Fibroblast of lung (primary cell): ENCODE results near the gene ITM2C. TPM values are rescaled to one million over a fixed set of nuclear protein-coding genes. Genes with fewer than 3 reads are reported as not detected.

ENCODE experiments used
- DNase-seq, 2 donors: peaks; one replicate each; pipeline versions ENCODE4 v3.0.0 to v3.0.0-alpha.2; 2010; ENCODE audit warnings: low read depth in 2 of 2
- H2AFZ ChIP-seq: 2 replicates; pipeline ENCODE4 v1.5.1; 2012; ENCODE audit warnings: low read length, control low read depth, inconsistent platforms
- H3K27ac ChIP-seq: 2 replicates; pipeline ENCODE4 v1.5.1; 2011; ENCODE audit warnings: low read length, control low read depth; ENCODE audit not compliant: insufficient read depth
- H3K27me3 ChIP-seq: 2 replicates; pipeline ENCODE4 v1.5.1; 2011; ENCODE audit warnings: mild to moderate bottlenecking, low read length; ENCODE audit not compliant: control insufficient read depth, insufficient read depth
- H3K36me3 ChIP-seq: 2 replicates; pipeline ENCODE4 v1.5.1; 2011; ENCODE audit warnings: low read length; ENCODE audit not compliant: control insufficient read depth, insufficient read depth
- H3K4me1 ChIP-seq: 2 replicates; pipeline ENCODE4 v1.5.1; 2011; ENCODE audit warnings: low read length; ENCODE audit not compliant: control insufficient read depth, insufficient read depth; ENCODE audit errors: extremely low read depth
- H3K4me2 ChIP-seq: 2 replicates; pipeline ENCODE4 v1.5.1; 2011; ENCODE audit warnings: low read length, control low read depth; ENCODE audit not compliant: insufficient read depth; ENCODE audit errors: extremely low read depth
- H3K4me3 ChIP-seq, 4 experiments: fragments of 200-600 bp in 1 of 4; sonication (generic) in 1 of 4; replicated peaks in 1 of 4; 2 replicates each; pipeline ENCODE4 v1.5.1; 2011 to 2016; ENCODE audit warnings: low read length in 4 of 4, low read depth in 3 of 4, mild to moderate bottlenecking in 3 of 4, control low read depth in 2 of 4, inconsistent platforms in 1 of 4, mixed read lengths in 1 of 4; ENCODE audit not compliant: insufficient read depth in 1 of 4; ENCODE audit errors: control extremely low read depth in 1 of 4
- H3K79me2 ChIP-seq: 2 replicates; pipeline ENCODE4 v1.5.1; 2012; ENCODE audit warnings: mild to moderate bottlenecking, low read length, inconsistent platforms; ENCODE audit not compliant: control insufficient read depth, insufficient read depth
- H3K9ac ChIP-seq: 2 replicates; pipeline ENCODE4 v1.5.1; 2011; ENCODE audit warnings: mild to moderate bottlenecking, low read length, control low read depth; ENCODE audit not compliant: insufficient read depth
- H3K9me3 ChIP-seq: 2 replicates; pipeline ENCODE4 v1.5.1; 2012; ENCODE audit warnings: low read depth, low read length; ENCODE audit not compliant: control insufficient read depth, insufficient read depth
- H4K20me1 ChIP-seq: 2 replicates; pipeline ENCODE4 v1.5.1; 2011; ENCODE audit warnings: low read length; ENCODE audit not compliant: control insufficient read depth, insufficient read depth; ENCODE audit errors: extremely low read depth
- CTCF ChIP-seq, 2 donors: IDR thresholded peaks in 1 of 2; conservative IDR thresholded peaks in 1 of 2; 1 replicate in 1 of 2; 2 replicates in 1 of 2; pipeline ENCODE4 v1.5.1; 2011 to 2012; ENCODE audit warnings: low read length in 2 of 2, control low read depth in 1 of 2, inconsistent platforms in 1 of 2, low read depth in 1 of 2, mild to moderate bottlenecking in 1 of 2
- EZH2 ChIP-seq: IDR thresholded peaks from 2 replicates; pipeline ENCODE4 v1.5.1; 2012; ENCODE audit warnings: low read length, control low read depth, mild to moderate bottlenecking; ENCODE audit errors: missing control alignments
- polyA plus RNA-seq, 2 donors: library from polyadenylated mRNA; depleted of rRNA in 1 of 2; stranded (reverse) in 1 of 2; unstranded in 1 of 2; fragments of >200 nt; gene quantifications; 2 replicates each; pipeline ENCODE4 v1.2.1, GENCODE V29; 2011 to 2012; ENCODE audit warnings: missing spikeins in 1 of 2
- total RNA-seq: library from RNA; depleted of rRNA; stranded (reverse); fragments of >200 nt; gene quantifications from 2 replicates; pipeline ENCODE4 v1.2.1, GENCODE V29; 2014

ITM2C gene
- total and polyA plus RNA-seq, 2 donors (not counting 1 experiment from before 2014, with no cell fraction given): 77.3 to 236 TPM

- H3K4me1 ChIP-seq: no peaks in the 10 kb centered on the region
- no peaks in the 10 kb centered on the region for H4K20me1 ChIP-seq
- no peaks in the 10 kb centered on the region for H3K9me3 ChIP-seq
Measured at GRCh38 chr2:230872151-230872967, 7.6 kb downstream of the ITM2C start.

GRCh38 chr2:230872968-230873660, 8.4 kb downstream of the ITM2C start:
- no peak for DNase-seq
- Histone ChIP-seq H2AFZ (no peak overlapping the region), H4K20me1 (no peaks in the 10 kb centered on the region)

More at GRCh38 chr2:230872151-230872967, 7.6 kb downstream of the ITM2C start:
- H3K79me2 ChIP-seq: no peaks in the 10 kb centered on the region
- TF ChIP-seq EZH2 (no peak), CTCF (conservative IDR thresholded peaks at IDR 0.05 in 1 of 2, IDR thresholded peaks at IDR 0.05 in 1 of 2; ENCODE audit: low read depth in 1 of 2, low read length in 2 of 2) (no peak)
- H3K4me2 ChIP-seq: no peak overlapping the region
- H3K36me3 ChIP-seq: peaks cover 2% of the 10 kb centered on the region
- no peak overlapping the region for H3K27ac ChIP-seq
- H2AFZ ChIP-seq: no peak overlapping the region
- no peak overlapping the region for H3K4me3 ChIP-seq
- H3K27me3 ChIP-seq: no peaks in the 10 kb centered on the region
- DNase-seq: no peak
- no peak overlapping the region for H3K9ac ChIP-seq

More at GRCh38 chr2:230872968-230873660, 8.4 kb downstream of the ITM2C start:
- H3K4me1 ChIP-seq: no peaks in the 10 kb centered on the region
- TF ChIP-seq EZH2 (no peak), CTCF (conservative IDR thresholded peaks at IDR 0.05 in 1 of 2, IDR thresholded peaks at IDR 0.05 in 1 of 2; ENCODE audit: low read depth in 1 of 2, low read length in 2 of 2) (no peak)
- no peak overlapping the region for H3K4me3 ChIP-seq
- H3K4me2 ChIP-seq: no peak overlapping the region
- H3K9ac ChIP-seq: no peak overlapping the region
- H3K9me3 ChIP-seq: no peaks in the 10 kb centered on the region
- H3K27ac ChIP-seq: no peak overlapping the region
- no peaks in the 10 kb centered on the region for H3K79me2 ChIP-seq
- peaks cover 4% of the 10 kb centered on the region for H3K36me3 ChIP-seq
- H3K27me3 ChIP-seq: no peaks in the 10 kb centered on the region
